ENCODE measurements around the gene SYT7.

GRCh38 chr11:61505640-61506155, 75.2 kb downstream of the SYT7 start:
- TF ChIP-seq REST (IDR thresholded peaks at IDR 0.05) = no peak
- no peak for TF ChIP-seq JUND (IDR thresholded peaks at IDR 0.05)

All from liver (tissue), 2 donors.